ENCODE data around the gene ARX.

The ARX gene

DNA sequence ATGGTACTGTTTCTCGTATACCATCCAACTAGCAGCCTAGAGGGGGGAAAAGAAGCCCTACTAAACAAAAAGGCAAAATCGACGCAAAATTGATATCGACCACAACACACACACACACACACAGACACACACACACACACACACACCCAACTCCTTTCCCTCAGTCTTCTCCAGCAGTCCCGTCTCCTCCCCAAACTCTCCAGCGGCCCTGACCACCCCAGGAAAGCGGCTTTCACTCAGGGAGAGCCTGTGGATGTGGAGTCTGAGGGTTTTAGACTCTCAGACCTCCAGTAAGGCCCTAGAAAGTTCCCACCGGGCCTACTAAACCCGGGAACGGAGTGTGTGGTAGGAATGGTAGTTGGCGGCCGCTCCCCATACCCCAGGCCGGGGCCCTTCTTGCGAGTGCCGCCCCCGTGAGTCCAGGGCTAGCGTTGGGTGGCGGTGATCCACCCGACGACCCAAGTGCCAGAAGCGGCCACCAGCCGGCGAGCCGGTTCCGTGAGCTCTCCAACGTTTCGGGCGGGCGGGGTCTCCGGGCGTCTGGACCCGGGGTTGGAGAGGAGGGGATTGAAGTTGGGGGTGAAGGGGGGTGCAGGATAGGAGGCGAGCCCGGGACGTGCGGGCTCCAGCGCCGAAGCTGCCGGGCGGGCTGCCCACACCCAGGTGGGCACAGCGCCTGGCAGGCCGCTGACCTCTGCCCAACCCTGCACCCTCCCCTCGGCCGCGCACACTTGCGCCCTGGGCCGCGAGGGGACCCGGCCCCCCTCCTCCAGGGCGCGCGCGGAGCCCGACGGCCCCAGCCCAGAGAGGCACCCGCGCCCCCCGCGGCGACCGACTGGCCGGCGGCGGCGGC is 13.7 kb downstream of the ARX start:
- DNase-seq (ENCODE audit: low read depth, low spot score): no peak

DNA sequence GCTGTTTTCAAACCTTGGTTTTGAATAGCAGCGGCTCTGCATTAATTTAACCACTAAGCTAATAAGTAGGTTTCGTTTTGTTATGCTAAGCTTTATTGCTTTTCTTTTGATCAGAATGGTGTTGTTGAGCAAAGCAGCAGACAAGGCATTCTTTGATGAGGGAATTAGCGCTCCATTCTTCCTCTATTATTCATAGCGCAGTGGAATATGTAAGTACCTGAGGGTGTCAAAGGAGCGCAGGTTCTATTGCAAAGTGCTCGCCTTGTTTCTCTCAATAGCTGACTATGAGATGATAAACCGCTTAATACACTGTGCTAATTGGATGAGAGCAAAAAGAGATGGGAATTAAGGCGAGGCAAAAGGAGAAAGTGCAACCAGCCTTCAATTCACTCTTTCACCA is 16.3 kb downstream of the ARX start:
- no peak for DNase-seq (ENCODE audit: low read depth, low spot score)

DNA sequence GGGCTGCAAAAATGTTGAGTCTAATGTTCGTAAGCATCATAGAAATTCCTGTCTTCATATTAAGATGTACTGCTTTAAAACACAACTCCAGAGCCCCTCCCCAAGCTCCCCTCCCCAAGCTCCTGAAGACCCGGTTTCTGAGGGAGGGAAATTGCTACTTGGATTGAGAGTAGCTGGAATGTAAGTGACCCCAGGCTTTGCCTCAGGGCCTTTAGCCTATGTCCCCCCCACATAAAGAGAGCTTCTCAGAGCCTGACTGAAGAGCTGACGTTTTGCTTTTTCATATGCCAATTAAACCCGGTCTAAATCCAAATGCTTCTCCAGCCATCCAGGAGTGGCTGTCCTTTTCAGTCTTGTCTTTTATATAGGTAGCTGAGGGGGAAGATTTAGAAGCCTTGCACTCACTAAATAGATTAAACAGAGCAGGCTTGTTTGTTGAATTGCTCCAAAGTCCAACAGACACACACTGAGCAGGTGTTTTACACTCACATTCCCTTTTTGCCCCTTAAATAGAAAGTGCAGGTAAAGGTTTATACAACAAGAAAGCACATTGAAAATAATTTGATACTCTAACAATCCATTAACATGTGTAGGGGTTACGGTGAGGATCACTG is 19.6 kb downstream of the ARX start:
- no peak for DNase-seq (ENCODE audit: low read depth, low spot score)

DNA sequence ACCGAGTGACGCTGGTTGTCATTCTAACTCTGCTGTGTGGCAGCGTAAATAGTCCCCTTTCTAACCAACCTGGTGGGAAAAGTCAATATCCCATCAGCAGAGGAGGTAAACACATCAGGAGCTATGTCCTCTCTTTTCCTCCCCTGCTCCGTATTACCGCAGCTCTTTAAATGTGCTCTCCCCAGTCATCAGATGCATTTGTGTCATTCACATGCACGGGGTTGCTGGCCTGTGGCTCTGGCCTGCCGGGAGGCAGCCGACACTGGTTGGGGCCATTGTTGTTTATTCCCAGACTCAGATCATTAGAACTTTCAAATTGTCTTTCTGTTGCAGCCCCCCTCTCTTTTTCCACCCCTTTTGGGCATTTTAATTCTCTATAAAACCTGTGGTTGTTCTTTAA is 21.9 kb downstream of the ARX start:
- no peak for DNase-seq (ENCODE audit: low read depth, low spot score)

DNA sequence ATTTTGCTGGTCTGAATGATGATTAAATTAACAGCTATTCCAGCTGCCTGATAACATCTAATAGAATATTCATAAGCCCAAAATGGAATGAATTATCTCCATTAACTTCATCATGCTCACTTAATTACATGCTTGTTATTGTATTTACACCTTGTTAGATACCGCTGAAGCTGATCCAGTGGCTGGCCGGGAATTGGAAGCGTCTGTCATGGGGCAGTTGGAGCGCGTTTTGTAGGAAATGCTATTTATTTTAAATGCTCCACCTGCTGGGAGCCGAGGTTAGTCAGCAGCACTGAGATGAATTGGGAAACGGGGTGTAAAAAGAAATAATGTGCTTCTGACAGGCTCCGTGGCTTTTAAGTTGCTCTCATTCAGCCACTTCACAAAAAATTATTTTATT is 25.2 kb downstream of the ARX start:
- DNase-seq (ENCODE audit: low read depth, low spot score): no peak

DNA sequence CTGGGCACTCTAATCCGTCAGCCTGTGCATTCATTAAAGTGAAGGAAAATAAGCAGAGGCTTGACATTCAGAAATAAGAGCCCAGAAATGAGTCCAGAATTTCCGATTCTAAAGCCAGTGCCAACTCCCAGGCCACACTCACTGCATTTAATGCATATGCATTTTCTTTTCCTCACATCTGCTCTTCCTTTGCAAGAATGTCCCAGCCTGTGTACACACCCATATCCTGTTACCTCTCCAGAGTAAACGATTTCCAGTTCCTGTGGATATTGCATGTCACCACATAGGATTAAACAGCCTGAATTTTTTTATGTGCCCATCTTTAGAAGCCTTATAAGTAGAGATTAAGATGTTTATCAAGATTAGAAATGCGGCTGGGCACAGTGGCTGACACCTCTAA is 27.5 kb downstream of the ARX start:
- DNase-seq (ENCODE audit: low read depth, low spot score): no peak

DNA sequence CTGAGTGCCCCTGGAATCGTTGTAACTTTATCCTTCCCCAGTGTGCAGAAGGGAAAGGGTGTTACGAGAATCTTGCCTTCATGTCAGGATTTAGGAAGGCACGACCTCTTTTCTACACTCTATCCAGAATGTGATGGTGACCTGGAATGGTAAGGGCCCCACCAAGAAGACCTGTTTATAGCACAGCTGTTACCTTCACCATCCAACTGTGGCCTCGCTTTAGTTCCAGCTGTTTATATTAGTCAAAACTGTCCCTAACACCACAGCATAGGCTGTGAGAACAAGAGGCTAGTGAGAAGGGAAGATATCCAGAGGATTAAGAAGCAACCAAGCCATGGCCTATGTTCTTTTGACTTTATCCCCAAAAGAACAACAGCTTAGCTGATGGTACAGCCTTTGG is 28.0 kb downstream of the ARX start:
- DNase-seq (ENCODE audit: low read depth, low spot score): no peak

DNA sequence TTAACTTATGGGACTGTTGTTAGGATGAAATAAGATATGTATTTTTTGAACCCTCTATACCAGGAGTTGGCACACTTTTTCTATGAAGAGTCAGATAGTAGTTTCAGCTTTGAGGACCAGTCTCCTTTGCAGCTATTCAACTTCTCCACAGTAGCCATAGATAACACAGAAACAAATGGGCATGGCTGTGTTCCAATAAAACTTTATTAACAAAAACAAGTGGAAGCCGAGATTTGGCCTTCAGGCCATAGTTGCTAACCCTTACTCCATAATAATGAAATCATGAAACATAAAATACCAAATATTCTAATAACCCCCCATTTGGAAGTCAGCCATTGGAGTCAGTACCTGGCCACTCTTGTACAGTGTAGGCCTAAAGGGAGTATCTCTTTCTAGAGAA is 30.6 kb downstream of the ARX start:
- no peak for DNase-seq (ENCODE audit: low read depth, low spot score)

DNA sequence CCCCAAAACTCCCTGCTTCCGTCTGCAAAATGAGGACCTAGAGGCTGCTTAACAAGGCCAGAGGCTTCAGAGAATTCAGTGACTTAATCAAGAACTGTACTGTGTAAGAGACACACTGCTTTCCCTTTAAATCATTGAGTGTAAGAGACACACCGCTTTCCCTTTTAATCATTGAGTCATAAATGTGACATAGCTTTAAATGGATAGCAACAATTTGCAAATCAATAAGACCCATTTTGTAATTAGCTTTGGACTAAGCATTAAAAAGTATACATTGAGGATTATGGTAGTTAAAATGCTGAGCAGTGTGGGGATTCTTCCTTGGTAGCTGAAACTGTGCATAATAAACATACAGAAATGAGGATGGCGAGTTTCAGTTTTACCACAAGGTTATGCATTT is 31.8 kb downstream of the ARX start:
- DNase-seq (ENCODE audit: low read depth, low spot score): no peak

DNA sequence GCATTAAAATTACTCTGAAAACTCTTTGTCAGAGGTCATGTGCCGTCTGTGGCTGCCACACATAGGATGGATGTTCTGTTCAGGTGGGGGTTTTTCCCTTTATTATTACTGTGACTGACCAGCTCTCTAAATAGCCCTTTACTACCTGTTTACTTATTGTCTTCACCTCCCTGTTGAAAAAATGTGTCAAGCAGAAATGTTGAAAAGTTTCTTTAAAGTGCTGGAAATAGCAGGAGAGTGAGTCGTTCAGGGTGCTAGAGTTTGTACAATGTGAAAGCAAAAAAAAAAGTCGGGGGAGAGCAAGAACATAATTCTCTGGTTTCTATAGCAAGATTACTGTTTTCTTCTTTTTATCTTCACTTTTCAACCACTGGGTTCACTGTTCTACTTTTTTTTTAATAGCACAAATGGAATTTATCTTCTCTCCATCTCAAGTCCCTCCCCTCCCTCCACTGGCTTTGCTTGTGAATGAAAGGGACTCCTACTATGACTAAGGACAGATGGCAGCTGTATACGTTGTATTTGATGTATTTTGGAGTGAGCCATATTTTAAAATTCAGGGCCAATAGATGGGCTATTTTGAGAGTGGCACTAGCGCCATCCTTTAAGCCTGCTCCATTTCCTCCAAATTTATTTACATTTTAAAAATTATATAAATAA is 33.3 kb downstream of the ARX start:
- DNase-seq (ENCODE audit: low read depth, low spot score): no peak

DNA sequence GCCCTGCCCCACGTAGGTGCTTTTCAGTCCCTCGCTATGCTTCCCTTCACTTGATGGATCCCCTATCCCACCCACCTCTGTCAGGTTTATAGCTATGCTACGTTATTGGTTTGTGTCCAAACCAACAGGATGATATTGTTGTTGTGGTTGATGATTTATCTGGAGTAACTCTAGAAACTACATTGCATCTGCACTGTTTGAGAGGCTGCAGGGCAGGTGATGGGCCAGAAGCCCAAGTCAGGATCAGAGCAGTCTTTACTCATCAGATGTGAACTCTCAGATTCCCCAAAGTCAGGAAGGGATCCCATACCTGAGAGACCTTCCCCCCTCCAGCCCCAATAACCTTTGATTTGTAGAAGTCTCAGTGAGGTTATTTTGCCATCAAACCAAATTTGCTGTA is 34.7 kb downstream of the ARX start:
- DNase-seq (ENCODE audit: low read depth, low spot score): no peak

DNA sequence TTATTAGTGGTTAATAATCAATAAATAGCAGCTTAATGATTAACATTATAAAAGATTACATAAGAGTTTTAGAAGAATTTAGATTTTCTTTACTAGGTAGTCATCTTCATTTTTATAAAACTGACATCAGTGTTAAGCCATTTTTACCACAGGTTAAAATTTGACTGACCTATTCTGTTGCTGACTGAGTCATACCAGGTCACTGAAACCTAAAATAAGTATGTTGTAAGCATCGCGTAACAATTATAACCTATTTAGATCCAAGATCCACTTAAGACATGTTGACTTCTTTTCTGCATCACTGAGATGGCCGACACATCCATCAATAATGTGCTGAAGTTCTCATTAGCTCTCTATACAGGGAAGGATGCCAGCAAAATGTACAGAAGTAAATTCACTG is 36.7 kb downstream of the ARX start:
- DNase-seq (ENCODE audit: low read depth, low spot score): no peak

DNA sequence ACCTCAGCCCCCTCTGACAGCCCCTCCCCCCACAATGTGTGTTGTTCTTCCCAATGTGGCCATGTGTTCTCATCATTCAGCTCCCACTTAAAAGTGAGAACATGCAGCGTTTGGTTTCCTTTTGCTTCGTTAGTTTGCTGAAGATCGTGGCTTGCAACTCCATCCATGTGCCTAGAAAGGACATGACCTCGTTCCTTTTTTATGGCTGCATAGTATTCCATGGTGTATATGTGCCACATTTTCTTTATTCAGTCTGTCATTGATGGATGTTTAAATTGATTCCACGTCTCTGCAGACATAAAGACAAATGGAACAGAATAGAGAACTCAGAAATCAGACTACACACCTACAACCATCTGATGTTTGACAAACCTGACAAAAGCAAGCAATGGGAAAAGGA is 46.0 kb downstream of the ARX start:
- no peak for DNase-seq (ENCODE audit: low read depth, low spot score)

DNA sequence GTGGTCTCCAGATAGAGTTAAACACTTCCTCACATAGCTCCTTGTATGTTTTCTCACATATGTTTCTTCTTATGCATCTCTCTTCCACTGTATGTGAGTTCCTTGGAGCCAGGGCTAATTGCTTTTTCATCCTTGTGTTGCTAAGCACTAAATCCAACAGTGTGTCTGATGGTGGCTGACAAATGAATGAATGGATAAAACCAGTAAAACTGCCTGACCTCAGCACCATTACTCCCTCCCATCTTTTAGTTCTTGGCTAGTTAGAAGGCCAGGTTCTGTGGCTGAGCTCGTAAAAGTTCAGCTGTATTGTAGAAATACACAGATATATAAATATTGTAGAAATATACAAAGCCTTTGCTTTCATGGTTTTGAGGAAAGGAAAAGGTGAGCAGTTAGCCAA is 50.4 kb downstream of the ARX start:
- DNase-seq (ENCODE audit: low read depth, low spot score): no peak

DNA sequence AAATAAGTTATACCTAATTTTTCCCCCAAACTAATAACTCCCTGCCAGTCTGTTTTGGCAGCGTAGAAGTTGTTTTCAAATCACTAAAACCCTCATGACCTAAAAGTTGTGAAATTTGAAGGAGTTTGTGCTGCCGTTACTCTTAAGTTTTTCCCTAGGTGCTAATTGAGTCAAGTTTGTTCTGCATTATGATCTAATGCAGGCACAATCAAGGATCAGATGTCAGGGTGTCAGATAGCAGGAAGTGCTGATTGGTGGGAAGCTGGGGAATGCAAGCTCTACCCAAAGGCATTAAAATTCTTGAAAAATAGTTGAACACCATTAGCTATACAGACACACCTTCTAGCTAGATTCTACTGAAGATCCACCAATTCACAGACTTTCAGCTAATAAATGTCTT is 51.9 kb downstream of the ARX start:
- no peak for DNase-seq (ENCODE audit: low read depth, low spot score)

DNA sequence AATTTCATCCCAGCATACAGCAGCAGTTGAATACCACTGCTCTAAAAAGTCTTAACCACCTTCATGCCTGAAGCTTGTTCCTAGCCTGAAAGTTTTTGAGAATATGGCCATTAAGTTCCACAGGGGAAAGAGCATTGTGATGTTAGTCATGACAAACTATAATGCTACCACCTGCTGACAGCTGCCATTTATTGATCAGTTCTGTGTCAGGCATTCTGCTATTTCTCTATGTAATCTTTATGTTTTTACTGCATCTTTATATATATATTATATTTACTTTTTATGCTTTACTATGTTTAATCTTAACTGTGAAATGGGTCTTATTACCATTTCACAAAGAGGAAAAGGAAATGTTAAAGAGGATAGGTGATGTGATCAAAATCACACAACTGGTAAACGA is 54.0 kb downstream of the ARX start:
- DNase-seq (ENCODE audit: low read depth, low spot score): no peak

DNA sequence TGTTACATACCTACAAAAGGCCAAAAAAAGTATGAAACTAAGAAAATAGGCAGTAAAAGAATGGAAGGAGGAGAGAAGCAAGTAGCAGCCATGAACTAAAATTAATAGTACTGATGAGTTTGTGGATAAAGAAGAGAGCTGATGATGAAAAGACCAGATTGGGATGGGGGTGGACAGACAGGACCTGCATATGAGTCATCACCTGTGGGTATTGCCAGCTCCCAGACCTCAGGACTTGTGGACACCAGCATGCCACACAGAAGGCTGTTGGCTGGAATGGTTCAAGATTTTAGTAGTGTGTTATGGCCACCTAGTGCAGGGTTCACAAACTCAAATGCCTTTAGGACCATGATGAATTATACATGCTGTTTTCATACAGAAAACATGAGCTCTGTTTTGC is 58.9 kb downstream of the ARX start:
- no peak for DNase-seq (ENCODE audit: low read depth, low spot score)

DNA sequence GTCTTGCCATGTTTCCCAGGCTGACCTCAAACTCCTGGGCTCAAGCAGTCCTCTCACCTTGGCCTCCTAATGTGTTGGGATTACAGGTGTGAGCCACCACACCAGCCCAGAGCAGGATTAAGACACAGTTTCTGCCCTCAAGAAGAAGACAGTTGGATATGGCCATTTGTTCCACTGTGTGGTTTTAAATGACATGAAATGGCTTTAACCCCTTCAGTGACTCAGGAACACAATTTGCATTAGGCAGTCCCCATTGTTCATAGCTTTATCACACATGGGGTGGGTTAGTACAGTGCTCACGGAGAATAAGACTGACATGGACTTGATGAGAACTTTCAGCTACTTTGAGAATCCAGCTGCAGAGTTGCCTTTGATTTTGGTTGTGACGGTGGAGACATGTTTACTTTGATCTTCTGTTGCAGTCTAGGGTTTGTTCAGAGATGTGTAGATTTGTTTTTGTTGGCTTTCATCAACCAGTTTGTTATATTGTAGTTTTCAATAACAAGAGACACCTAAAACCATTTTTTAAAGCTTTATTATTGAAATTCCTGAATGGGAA is 60.3 kb downstream of the ARX start:
- no peak for DNase-seq (ENCODE audit: low read depth, low spot score)

DNA sequence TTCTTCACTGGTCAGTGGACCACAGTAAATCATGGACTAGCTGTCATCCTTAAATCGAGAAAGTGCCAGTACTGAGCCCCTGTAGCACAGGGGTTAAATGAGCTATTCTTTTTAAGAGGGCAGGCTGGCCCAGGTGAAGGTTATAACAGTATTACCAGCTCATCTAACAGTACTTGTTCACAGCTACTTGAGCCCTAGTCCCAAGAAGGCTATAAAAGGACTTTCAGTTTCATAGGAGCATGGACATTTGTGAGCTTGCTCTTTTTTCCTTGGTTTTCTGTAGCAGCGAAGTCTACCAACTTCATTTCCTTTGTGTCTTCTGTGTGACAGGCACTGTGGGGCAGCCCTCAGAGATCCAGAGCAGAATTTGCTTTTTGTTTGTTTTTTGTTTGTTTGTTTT is 61.0 kb downstream of the ARX start:
- DNase-seq (ENCODE audit: low read depth, low spot score): no peak

All from smooth muscle cell of the brain vasculature (primary cell).